Measurements from ENCODE around the gene CPNE4.

CPNE4 gene

DNA sequence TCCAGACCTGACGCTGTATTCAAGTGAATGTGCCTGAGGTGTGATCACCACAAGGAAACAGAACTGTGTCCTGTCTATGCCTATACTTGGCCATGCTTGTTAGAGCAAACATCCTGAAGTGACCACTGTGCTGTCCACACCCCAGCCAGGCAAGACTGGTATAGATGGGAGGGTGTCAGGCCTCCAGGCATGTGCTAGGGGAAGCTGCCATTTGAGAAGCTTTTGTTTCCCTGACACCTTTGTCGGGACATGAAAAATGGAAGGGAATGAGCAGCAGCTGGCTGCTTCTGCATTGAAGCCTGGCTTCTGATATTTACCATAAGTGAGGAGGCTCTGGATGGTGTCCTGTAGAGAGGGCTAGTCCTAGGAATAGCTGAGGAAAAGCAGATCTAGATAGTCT lies 106.2 kb downstream of the CPNE4 start:
- H3K4me3 ChIP-seq (IDR thresholded peaks at IDR 0.05; ENCODE audit: insufficient read depth, low read depth, low read length) = no peak overlapping the region
- TF ChIP-seq CTCF (conservative IDR thresholded peaks at IDR 0.05; ENCODE audit: low read depth, low read length) = no peak
- no peak overlapping the region for H3K27ac ChIP-seq
- no peak overlapping the region for H3K9ac ChIP-seq
- H3K27me3 ChIP-seq (ENCODE audit: insufficient read depth, low read depth) = no peaks in the 10 kb centered on the region
- no peaks in the 10 kb centered on the region for H4K20me1 ChIP-seq (ENCODE audit: insufficient read depth)
- H3K36me3 ChIP-seq (ENCODE audit: insufficient read depth) = no peaks in the 10 kb centered on the region
- H2AFZ ChIP-seq (ENCODE audit: low read depth) = no peak overlapping the region
- H3K4me2 ChIP-seq = no peak overlapping the region
- H3K4me1 ChIP-seq (ENCODE audit: low read depth, poor library complexity, severe bottlenecking) = no peaks in the 10 kb centered on the region
- no peaks in the 10 kb centered on the region for H3K79me2 ChIP-seq (ENCODE audit: insufficient read depth, low read depth)

DNA sequence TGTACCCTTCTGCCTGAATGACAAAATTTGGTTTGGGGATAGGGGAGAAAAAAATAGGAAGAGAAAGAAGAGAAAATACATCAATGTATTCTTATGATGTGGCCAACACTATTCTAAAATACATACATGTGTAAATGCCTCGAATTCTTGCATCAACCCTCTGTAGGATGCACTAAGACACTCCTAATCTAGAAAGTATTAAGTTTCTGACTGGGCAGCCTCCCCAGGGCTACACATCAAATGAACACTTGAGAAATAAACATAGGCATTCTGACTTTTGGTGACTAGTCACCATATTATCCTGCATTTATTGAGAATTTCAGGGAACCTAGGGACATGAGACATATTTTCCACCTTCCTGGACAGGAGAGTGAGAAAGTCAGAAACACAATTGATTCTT lies 109.2 kb downstream of the CPNE4 start:
- Histone ChIP-seq H3K4me3 (IDR thresholded peaks at IDR 0.05; ENCODE audit: insufficient read depth, low read depth, low read length) (no peak overlapping the region), H3K36me3 (ENCODE audit: insufficient read depth) (no peaks in the 10 kb centered on the region), H3K27me3 (ENCODE audit: insufficient read depth, low read depth) (no peaks in the 10 kb centered on the region), H2AFZ (ENCODE audit: low read depth) (no peak overlapping the region), H4K20me1 (ENCODE audit: insufficient read depth) (no peaks in the 10 kb centered on the region), H3K9ac (no peak overlapping the region), H3K4me2 (no peak overlapping the region), H3K79me2 (ENCODE audit: insufficient read depth, low read depth) (no peaks in the 10 kb centered on the region), H3K4me1 (ENCODE audit: low read depth, poor library complexity, severe bottlenecking) (no peaks in the 10 kb centered on the region), H3K27ac (no peak overlapping the region)
- TF ChIP-seq CTCF (conservative IDR thresholded peaks at IDR 0.05; ENCODE audit: low read depth, low read length) = no peak

DNA sequence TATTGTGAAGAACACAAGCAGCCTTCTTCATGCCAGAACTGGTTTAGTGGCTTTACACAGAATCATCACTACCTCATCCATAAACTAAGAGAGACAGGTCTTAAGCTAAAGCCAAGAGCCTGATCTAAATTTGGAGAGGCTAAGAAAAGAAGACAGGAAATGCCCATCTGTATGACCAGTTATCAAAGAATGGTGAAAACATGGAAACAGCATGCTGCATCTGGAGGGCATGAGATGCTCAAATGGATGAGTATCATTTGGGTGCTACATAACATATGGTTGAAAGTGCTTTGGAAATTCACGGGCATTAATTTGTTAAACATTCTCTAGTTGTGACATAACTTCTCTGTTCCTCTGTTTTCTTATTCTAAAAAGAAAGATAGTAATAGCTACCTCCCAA lies 112.5 kb downstream of the CPNE4 start:
- TF ChIP-seq CTCF (conservative IDR thresholded peaks at IDR 0.05; ENCODE audit: low read depth, low read length) = no peak
- no peak overlapping the region for H3K4me2 ChIP-seq
- no peaks in the 10 kb centered on the region for H3K79me2 ChIP-seq (ENCODE audit: insufficient read depth, low read depth)
- no peaks in the 10 kb centered on the region for H4K20me1 ChIP-seq (ENCODE audit: insufficient read depth)
- no peaks in the 10 kb centered on the region for H3K4me1 ChIP-seq (ENCODE audit: low read depth, poor library complexity, severe bottlenecking)
- no peaks in the 10 kb centered on the region for H3K27me3 ChIP-seq (ENCODE audit: insufficient read depth, low read depth)
- H3K4me3 ChIP-seq (IDR thresholded peaks at IDR 0.05; ENCODE audit: insufficient read depth, low read depth, low read length) = no peak overlapping the region
- no peak overlapping the region for H2AFZ ChIP-seq (ENCODE audit: low read depth)
- H3K36me3 ChIP-seq (ENCODE audit: insufficient read depth) = no peaks in the 10 kb centered on the region
- no peak overlapping the region for H3K27ac ChIP-seq
- H3K9ac ChIP-seq = no peak overlapping the region

DNA sequence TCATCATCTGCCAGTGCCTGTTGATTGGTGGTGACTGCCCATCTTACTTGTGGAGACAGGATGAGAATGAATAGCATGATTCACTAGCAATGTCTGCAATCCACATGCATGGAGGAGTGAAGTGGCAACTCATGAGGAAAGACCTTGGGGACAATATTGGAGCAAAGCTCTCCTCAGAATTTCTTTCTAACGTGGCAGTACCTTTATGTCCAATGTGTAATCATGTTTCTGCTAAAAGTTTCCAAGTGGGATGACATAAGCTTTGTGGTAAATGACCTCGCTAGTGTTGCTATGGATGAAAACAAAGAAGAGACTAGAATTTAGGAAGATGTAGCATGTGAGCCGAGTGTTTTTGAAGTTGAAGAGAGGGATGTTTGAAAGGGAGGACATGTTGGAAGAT lies 117.8 kb downstream of the CPNE4 start:
- TF ChIP-seq CTCF (conservative IDR thresholded peaks at IDR 0.05; ENCODE audit: low read depth, low read length) = no peak
- Histone ChIP-seq H3K36me3 (ENCODE audit: insufficient read depth) (no peaks in the 10 kb centered on the region), H4K20me1 (ENCODE audit: insufficient read depth) (no peaks in the 10 kb centered on the region), H3K27ac (no peak overlapping the region), H2AFZ (ENCODE audit: low read depth) (no peak overlapping the region), H3K4me1 (ENCODE audit: low read depth, poor library complexity, severe bottlenecking) (peaks cover 7% of the 10 kb centered on the region), H3K79me2 (ENCODE audit: insufficient read depth, low read depth) (no peaks in the 10 kb centered on the region), H3K4me2 (no peak overlapping the region), H3K4me3 (IDR thresholded peaks at IDR 0.05; ENCODE audit: insufficient read depth, low read depth, low read length) (no peak overlapping the region), H3K9ac (no peak overlapping the region), H3K27me3 (ENCODE audit: insufficient read depth, low read depth) (no peaks in the 10 kb centered on the region)

Measured in KMS-11 (cell line).